IPS DF 19.7 (cell line): ENCODE measurements around the gene UNC45A.

ENCODE experiments used
- DNase-seq: peaks from one replicate; pipeline ENCODE4 v3.0.0-alpha.2; 2013; ENCODE audit warnings: low read depth, low spot score

Gene UNC45A

DNA sequence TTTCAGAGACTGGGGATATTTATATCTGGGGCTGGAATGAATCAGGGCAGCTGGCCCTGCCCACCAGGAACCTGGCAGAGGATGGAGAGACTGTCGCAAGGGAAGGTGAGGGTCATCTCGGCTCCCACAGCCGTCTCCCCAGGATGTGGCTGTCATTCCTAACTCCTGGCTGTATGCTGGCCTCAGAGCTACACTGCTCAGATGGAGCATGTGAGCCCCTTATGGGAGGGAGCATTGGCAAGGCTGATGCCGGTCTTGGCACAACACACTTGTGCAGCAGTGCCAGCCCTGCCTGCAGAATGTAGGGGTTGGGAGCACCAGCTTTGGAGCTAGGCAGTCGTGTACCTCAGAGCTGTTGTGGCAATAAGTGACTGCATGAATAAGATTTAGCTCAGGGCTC is 24.8 kb downstream of the UNC45A start:
- DNase-seq = no peak

DNA sequence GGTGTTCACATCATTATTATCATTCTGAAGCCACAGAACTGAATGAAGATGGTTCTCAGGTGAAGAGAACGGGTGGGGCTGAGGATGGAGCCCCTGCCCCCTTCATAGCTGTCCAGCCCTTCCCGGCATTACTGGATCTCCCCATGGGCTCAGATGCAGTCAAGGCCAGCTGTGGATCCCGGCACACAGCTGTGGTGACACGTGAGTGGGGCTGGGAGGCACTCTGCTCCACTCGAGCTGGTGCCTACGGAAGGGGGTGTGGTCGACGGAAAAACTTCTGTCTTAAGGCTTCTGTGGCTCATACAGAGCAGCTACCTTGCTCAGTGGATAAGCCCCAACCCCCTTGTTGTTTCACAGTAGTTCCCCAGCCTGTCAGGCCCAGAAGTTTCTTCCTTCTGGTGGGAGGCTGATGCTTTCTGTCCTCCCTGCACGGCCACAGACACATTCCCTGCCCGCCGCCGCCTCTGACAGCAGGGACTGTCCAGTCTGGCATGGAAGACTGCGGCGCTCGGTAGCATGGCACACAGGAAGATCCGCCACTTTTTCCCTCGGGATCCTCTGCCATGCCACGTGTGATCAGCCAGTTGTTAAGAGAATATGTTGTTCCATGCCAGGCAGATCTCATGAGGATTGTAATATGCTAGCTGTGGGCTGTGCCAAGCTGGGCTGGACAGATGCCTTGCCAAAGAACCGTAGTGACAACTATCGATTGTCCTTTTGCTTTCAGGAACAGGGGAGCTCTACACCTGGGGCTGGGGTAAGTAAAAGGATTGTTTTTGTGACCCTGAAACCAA is 25.4 kb downstream of the UNC45A start:
- DNase-seq = no peak

DNA sequence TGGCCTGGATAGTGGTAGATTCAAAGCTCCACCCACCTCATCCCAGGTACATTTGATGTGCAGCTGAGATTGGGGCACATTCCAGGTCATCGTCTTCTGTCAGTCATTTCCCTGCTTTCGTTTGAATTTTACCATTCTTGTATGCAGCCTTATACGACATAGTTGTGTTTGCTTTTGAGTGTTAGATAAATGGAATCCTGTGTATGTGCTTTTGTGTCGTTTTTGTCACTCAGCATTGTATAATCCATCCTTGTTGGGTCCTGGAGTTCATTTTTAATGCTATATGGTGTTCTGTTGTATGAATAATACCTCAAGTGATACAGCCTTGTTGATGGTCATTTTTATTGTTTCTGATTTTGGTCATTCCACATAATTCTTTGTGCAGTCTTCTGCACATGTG is 26.9 kb downstream of the UNC45A start:
- DNase-seq = no peak

DNA sequence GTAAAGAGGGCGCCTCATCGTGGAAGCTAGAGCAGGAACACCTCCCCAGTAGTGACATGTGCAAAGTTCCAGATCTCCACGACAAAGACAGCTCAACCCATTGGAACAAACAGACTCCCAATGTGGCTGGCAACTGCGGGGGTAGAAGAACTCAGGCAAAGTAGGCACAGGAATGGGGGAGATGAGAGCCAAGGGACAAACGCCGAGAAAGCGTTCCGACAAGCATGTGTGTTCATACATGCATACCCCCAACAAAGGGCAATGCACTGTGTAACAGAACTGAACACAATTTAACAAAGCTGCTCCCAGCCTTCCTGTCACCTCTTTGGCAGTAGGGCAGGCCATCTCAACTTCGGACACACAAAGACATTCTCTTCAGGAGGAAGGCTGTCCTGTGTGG is 31.2 kb downstream of the UNC45A start:
- DNase-seq = no peak

DNA sequence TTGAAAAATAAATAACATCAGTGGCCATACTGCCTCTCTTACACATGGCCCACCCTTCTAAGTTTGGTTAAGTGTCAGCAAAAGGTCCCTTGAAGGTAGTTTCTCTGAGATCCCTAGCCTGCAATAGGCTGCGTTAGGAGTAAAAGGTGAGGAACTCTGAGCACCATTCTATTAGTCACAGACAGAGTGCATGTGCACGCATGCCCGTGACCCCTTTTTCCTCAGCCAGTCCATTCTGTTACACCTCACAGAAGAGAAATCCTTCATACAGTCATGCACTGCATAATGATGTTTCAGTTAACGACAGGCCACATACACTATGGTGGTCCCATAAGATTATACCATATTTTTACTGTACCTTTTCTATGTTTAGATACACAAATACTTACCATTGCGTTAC is 32.1 kb downstream of the UNC45A start:
- DNase-seq = no peak

DNA sequence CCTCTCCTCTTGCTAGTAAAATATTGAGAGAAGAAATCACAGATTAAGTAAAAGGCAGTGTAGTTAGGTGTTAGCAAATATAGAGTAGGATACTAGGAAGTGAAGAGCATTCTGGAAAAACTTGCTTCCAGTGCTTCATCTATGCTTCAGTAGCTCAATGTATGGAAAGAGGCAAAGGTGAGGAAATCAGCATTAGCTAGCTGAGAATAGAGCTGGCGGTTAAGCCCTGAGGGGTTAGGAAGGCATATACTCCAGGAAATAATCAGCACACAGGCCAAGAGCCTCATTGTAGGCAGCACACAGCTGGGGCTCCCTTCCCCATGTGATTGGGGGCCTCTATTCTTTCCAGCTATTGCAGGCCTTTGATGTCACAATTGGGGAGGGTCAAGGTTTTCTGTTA is 33.3 kb downstream of the UNC45A start:
- no peak for DNase-seq

DNA sequence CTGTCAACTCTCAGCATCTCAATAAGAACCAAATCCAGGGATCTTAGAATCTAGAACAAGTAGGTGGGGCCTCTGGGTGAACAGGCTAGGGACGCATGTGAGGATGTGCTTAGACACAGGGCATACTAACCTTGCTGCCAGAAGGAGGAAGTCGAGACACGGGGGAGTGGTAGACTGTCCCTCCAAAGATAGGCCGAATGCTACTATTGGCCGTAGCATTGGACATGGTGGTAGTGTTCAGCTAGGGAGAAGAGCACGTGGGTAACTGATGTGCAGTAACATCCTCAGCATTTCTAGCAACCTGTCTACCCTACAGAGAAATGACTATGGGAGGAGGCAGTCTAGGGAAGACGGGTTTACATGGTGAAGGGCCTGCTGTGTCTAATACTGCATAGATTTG is 35.2 kb downstream of the UNC45A start:
- DNase-seq = no peak

DNA sequence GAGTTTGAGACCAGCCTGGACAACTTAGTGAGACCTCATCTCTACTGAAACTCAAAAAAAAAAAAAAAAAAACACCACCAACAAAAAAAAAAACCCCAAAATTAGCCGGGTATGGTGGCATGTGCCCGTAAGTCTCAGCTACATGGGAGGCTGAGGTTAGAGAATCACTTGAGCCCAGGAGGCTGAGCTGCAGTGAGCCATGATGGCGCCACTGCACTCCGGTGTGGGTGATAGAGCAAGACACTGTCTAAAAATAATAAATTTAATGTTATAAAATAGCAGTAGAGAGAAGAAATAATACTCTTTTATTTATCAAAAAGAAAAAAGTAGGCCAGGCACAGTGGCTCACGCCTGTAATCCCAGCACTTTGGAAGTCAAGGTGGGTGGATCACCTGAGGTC is 37.0 kb downstream of the UNC45A start:
- DNase-seq = no peak

DNA sequence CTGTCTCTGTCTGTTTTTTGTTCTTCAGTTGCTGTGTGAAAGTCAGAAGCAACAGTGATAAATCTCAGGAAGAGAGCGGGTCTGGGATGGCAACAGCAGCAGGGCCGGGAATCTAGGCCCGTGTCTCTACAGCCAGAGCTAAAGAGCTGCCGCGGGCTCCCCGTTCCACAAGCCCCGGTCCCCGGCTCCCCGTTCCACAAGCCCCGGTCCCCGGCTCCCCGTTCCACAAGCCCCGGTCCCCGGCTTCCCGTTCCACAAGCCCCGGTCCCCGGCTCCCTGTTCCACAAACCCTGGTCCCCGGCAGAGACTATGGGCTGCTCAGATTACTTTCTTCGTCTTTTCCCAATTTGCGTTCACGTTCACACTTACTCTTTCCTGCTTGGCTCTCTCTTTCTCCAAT is 39.1 kb downstream of the UNC45A start:
- DNase-seq = no peak

DNA sequence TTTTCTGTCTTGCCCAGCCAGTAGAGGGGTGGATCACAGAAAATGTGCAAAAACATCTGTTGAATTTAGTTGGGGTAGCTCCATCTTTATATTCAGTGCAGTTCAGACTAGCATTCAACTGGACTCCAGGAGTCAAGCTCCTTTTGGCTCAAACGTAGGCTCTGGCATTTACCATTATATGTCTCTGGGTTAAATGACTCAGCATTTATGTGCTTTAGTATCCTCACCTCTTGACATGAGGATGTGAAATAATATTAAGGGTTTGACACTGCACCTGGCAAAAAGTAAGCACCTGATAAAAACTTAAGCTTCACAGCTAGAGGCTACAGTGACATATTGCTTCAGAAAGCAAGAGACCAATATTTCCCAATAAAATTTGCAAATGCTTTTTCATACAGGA is 44.5 kb downstream of the UNC45A start:
- DNase-seq = no peak

DNA sequence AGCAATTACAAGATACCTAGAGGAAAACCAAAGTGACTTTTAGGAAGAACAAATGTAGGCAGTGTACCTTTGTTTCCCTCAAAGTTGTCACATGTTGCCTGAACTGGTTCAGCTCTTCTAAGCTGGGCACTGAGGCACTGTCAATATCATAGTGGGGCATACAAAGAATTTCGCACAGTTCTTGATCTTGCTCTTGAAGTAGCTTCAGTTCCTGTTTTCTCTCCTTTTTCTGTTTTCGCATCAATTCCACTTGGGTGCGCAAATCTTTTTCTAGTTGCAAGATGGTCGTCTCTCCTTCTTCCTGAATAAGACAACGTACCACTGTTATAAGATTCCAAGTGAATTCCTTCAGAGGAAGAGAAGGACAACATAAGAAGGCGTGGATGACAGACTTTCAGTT is 46.6 kb downstream of the UNC45A start:
- DNase-seq = no peak

DNA sequence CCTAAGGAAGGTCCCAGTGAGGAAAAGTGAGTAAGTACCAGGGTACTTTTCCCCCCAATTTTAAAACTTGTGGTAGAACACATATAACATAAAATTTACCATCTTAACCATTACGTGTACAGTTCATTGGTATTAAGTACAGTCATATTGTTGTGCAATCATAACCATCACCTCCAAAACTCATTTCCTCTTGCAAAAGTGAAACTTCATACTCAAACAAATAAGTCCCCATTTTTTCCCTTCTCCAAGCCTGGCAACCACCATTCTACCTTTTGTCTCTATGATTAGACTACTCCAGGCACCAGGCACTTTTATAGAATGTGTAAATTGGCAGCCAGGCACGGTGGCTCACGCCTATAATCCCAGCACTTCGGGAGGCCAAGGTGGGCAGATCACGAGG is 47.0 kb downstream of the UNC45A start:
- no peak for DNase-seq

DNA sequence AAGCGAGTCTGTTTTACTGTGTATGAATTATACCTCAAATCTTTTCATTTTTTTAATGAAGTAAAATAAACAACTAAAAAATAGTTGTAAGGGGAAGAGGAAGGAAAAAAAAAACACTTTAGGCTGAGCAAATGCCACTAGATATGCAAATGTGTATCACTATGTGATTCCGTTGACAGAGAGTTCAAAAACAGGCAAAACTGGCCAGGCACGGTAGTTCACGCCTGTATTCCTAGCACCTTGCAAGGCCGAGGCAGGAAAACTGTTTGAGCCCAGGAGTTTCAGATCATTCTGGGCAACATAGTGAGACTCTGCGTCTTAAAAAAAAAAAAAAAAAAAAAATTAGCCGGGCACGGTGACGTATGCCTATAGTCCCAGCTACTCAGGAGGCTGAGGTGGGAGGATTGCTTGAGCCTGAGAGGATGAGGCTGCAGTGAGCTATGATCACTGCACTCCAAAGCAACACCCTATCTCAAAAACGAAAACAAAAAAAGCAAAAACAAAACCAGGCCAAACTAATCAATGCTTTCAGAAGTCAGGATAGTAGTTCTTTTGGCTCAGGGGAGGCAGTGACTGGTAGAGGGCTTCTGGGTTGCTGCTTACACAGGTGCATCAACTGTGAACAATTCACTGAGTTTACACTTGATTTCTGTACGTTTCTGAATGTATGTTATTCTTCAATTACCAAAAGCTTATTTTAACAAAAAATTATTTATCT is 51.9 kb downstream of the UNC45A start:
- no peak for DNase-seq

DNA sequence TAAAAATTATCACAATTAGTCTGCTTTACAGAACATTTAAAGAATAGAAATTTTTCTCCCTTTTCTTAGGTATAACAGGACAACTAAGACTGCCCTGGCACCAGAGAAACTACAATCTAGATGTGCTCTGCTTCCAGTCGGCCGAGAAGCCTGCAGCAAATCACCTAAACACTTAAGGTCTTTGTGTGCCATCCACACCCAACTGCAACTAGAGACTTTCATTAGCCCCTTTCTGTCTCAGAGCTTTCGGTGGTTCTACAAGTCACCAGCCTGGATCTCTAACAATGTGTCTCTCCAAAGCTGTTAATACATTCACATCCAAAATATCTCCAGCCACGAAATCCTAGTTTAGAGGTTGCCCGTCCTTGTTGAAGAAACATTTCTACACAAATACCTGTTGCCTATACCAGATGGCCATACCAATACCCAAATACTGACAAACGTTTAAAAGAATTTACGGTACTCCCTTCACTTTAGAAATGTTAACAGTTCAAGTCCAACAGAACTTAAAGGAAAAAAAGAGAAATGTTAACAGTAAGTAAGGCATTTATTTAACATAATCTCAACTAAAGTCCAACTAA is 52.6 kb downstream of the UNC45A start:
- DNase-seq = no peak

DNA sequence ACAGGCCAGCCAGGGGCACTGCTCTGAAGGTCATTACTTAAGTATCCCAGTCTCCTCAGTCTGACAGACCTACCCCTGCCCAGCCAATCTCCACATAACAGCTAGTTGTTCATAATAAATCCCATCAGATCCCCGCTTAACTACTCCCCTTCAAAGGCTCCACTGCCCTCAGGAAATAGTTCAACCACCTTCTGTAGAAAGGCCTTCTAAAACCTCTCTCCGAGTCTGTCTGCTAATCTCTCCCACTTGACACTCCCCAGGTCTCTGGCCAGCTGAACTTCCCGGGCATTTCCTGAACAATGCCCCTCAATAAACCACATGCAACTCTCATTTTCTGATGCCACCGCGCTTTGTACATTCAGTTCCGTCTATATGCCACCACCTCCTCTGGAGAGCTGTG is 53.2 kb downstream of the UNC45A start:
- DNase-seq = no peak

DNA sequence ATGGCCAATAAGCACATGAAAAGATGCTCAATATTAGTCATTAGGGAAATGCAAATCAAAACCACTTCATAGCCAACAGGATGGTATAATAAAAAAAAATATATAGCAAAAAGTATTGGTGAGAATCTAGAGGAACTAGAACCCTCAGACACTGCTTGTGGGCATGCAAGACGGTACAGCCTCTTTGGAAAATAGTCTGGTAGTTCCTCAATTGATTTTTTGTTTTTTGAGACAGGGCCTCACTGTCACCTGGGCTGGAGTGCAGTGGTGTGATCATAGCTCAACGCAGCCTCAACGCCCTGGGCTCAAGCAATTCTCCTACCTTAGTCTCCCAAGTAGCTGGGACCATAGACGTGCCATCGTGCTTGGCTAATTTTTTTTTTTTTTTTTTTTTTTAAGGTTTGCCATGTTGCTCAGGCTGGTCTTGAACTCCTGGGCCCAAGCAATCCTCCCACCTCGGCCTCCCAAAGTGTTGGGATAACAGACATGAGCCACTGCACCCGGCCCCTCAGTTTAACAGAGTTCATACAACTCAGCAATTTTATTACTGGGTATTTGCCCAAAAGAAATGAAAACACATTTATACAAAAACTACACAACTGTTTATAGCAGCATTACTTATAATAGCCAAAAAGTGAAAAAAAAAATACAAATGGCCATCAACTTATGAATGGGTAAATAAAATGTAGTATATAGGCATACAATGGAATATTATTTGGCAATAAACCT is 54.1 kb downstream of the UNC45A start:
- DNase-seq = no peak

DNA sequence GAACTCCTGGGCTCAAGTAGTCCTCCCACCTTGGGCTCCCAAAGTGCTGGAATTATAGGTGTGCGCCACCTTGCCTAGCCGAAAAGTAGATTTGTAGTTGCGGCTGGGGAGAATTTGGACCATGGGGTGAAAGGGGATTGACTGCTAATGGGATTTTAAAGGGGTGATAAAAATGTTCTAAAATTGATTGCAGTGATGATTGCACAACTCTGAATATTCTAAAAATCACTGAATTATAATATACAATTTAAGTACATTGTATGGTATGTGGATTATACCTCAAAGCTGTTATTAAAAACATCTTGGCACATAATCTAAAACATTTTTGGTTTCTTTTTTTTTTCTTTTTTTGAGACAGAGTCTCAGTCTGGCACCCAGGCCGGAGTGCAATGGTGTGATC is 55.4 kb downstream of the UNC45A start:
- no peak for DNase-seq

DNA sequence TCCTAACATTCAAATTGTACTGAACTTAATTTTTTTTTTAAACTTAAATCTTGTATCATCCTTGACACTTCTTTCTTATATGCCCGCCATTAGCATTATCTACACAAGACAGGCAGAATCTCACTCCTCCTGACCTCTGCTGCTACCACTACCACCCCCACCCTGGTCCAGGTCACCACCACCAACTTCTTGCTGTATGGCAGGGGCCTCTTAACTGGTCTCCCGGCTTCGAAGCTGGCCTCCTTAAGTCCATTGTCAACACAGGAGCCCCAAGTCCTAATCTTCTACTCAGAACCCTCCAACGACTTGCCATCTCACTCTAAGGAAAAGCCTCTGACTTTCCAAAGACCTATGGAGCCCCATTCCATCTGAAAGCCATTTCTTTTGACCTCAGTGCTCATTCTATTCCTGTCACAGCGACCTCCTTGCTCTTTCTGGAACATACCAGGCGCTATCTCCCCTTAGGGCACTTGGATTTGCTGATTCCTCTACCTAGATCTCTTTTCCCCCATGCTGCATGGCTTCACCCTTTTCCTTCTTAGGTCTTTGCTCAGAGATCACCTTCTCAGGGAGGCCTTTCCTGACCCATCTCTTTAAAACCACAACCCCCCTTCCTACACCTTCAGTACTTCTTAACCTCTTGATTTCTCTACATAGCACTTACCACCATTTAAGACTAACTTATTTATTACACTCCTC is 56.7 kb downstream of the UNC45A start:
- DNase-seq = no peak

DNA sequence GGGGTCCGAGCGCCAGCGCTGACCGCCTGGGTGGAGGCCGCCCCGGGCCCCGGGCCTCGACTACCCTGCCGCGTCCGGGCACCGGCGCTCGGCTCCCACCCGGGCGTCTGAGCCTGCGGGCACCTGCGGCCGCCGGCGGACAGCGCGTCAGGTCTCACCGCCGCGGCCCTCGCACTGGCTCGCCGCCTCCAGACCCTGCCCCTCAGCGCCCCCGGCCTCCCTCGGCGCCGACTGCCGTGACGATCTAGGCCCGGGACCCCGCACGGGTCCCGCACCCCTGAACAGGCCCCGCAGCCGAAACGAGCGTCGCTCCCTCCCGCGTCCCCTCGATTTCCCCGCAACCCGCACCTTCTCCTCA is 59.0 kb downstream of the UNC45A start:
- no peak for DNase-seq

DNA sequence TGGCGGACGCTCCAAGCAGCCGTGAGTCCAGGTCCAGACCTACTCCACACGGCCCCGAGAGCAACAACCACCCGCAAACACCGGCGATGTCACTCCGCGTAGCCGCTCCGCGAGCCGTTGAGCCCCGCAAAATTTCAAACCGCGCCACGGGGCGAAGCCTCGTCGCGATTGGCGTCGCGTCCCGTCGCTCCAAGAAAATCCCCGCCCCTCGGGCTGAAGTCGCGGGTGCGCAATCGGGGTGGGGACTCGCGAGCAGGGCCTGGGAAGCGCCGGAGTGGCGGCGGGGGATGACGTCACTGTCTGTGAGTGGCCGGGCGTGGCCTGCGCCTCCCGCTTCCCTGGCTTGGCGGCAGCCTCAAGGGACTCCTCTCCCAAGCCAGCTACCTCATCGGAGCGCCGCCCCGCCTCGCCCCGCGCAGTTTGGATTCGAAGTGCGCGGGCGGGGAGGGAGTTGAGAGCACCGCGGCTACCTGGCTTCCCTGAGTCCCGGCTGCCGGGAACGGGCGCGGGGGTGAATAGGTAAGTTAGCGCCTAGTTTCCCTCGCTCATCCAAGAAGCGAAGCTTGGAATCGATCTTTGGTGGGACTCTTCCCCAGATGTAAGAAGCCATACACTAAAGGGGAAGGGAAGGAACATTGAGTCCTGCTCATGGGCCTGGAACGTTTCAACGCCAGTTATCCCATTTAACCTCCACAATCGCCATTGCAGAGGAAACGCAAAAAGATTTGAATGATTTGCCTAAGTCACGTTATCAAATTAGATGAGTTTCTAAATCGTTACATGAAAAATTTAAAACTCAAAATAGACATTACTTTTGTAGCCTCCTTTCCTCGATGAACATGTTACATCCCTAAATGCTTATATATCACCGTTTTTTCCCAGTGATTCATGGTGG is 59.6 kb downstream of the UNC45A start, which contains the start of gene PRC1:
PRC1 (minus strand) TSS at position 119 of the 895 bp plus-strand sequence; CDS start at position 1, 118 bp downstream.
- DNase-seq = peak; percentile 81

DNA sequence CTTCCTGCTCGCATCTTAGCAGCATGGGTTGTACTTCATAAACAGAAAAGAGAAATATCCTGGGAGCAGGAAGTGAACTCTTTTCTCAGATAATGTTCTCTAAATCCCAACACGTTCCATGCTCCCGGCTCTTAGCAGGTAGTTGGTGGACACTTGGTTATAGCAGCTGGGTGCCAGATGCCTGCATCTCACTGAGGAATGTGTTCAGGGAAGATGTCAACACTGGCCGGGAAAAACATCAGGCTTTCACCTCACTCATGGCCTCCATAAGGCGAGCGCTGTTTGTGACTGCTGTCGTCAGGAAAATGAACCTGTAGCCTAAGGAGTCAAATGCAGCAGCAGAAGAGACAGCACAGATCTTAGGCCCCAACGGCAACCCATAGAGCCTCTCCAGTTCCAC is 63.7 kb downstream of the UNC45A start:
- no peak for DNase-seq
